DMS53 treated with DMSO at 0.1 percent for 48 hours (cell line): ENCODE measurements around the gene RGS7.
"Not testable (repeated sequence)": the region's sequence is repeated elsewhere in the genome, so short reads cannot be mapped to it uniquely, and the experiment has no call there.

Source experiments
- DNase-seq: peaks from one replicate; lab custom pipeline; 2025; ENCODE audit not compliant: unreplicated experiment; lab: John Stamatoyannopoulos, UW

Gene RGS7

GRCh38 chr1:241142493-241142892 lies 214.5 kb downstream of the RGS7 start:
- DNase-seq, result no peak

- DNase-seq, result not testable (repeated sequence)
Measured at GRCh38 chr1:241141646-241142045, 215.4 kb downstream of the RGS7 start.

GRCh38 chr1:241140670-241141069 lies 216.3 kb downstream of the RGS7 start:
- no peak for DNase-seq

- no peak for DNase-seq
Measured at GRCh38 chr1:241139047-241139446, 218.0 kb downstream of the RGS7 start.

- DNase-seq, result no peak
Measured at GRCh38 chr1:241138248-241138647, 218.8 kb downstream of the RGS7 start.

GRCh38 chr1:241136389-241136788 lies 220.6 kb downstream of the RGS7 start:
- DNase-seq, result no peak

- DNase-seq, result no peak
Measured at GRCh38 chr1:241131636-241132194, 225.3 kb downstream of the RGS7 start.

- DNase-seq, result no peak
Measured at GRCh38 chr1:241130881-241131280, 226.1 kb downstream of the RGS7 start.

GRCh38 chr1:241129207-241129960 lies 227.6 kb downstream of the RGS7 start:
- DNase-seq, result no peak

- no peak for DNase-seq
Measured at GRCh38 chr1:241125286-241125685, 231.7 kb downstream of the RGS7 start.

GRCh38 chr1:241118049-241118448 lies 239.0 kb downstream of the RGS7 start:
- no peak for DNase-seq

GRCh38 chr1:241115784-241116183 lies 241.2 kb downstream of the RGS7 start:
- DNase-seq, result no peak

- DNase-seq, result no peak
Measured at GRCh38 chr1:241114699-241115233, 242.2 kb downstream of the RGS7 start.

GRCh38 chr1:241113557-241113956 lies 243.4 kb downstream of the RGS7 start:
- no peak for DNase-seq

GRCh38 chr1:241109039-241109438 lies 248.0 kb downstream of the RGS7 start:
- DNase-seq, result no peak

GRCh38 chr1:241105147-241105546 lies 251.9 kb downstream of the RGS7 start:
- no peak for DNase-seq

GRCh38 chr1:241102664-241103063 lies 254.3 kb downstream of the RGS7 start:
- DNase-seq, result no peak

- no peak for DNase-seq
Measured at GRCh38 chr1:241101622-241102021, 255.4 kb downstream of the RGS7 start.

- DNase-seq, result no peak
Measured at GRCh38 chr1:241097479-241097878, 259.5 kb downstream of the RGS7 start.

GRCh38 chr1:241096982-241097381 lies 260.0 kb downstream of the RGS7 start:
- DNase-seq, result no peak

GRCh38 chr1:241095847-241096246 lies 261.2 kb downstream of the RGS7 start:
- no peak for DNase-seq

- DNase-seq, result no peak
Measured at GRCh38 chr1:241090798-241091197, 266.2 kb downstream of the RGS7 start.

- not testable (repeated sequence) for DNase-seq
Measured at GRCh38 chr1:241089066-241089465, 267.9 kb downstream of the RGS7 start.
